Measurements from ENCODE around the gene PPP1R7.

PPP1R7 gene

DNA sequence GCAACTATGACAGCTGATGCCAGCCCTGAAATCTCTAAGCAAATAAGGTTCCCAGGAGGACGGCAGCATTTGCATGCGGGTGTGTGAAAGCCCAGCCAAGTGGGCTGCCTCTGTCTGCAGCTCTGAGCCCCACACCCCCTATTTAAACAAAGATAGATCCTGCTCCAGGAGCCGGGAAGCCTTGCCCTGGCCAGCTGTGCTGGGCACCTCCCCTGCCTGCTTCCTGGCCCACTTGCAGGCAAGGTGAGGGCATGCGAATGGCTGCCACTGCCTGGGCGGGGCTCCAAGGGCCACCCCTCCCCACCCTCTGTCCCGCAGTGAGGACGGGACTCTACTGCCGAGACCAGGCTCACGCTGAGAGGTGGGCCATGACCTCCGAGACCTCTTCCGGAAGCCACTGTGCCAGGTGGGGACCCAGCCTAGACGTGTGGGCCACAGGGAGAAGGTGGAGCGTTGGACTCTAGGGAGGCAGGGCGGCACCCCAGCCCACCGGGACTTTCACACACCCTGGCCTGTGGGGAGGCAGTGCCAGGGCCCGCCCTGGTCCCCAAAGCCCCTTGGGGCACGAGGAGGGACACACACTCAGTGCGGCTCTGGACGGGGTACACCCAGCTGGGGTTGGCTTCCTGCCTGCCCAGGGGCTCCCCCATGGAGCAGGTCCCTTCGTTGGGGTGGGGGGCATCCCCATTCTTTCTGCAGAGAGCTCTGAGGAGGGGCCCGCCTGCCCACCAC, 38.3 kb downstream of the PPP1R7 start, which contains the start of gene ANO7:
Gene ANO7 (plus strand): TSS at position 317 of the 732 bp plus-strand sequence. CDS start 1,387 bp downstream, outside the sequence.
- DNase-seq (ENCODE audit: low spot score) = no peak
- ChIA-PET POLR2A (ENCODE audit: low non-redundant PET) (no interaction called here), CTCF (interaction anchor here (0.7 kb wide), 2 partner anchors 34 to 744 kb away, joined by 3 to 4 read pairs; no protein-coding TSS in a partner anchor)
- TF ChIP-seq CTCF (conservative IDR thresholded peaks at IDR 0.05; ENCODE audit: low read depth) = no peak
- H3K27ac ChIP-seq = no peak within 1 kb of the TSS

- DNase-seq (ENCODE audit: low spot score) = no peak
- TF ChIP-seq CTCF (conservative IDR thresholded peaks at IDR 0.05; ENCODE audit: low read depth) = no peak
- CTCF ChIA-PET = interaction anchor here (0.6 to 0.7 kb wide), 3 partner anchors 35 to 346 kb away, joined by 3 to 5 read pairs (median 4); no protein-coding TSS in a partner anchor
- H3K27ac ChIP-seq = no peak overlapping the region
- POLR2A ChIA-PET (ENCODE audit: low non-redundant PET) = interaction anchor here (0.5 kb wide), 1 partner anchor 91 kb away, joined by 3 read pairs; no protein-coding TSS in a partner anchor
Measured at GRCh38 chr2:241189093-241189855, 39.0 kb downstream of the PPP1R7 start.

DNA sequence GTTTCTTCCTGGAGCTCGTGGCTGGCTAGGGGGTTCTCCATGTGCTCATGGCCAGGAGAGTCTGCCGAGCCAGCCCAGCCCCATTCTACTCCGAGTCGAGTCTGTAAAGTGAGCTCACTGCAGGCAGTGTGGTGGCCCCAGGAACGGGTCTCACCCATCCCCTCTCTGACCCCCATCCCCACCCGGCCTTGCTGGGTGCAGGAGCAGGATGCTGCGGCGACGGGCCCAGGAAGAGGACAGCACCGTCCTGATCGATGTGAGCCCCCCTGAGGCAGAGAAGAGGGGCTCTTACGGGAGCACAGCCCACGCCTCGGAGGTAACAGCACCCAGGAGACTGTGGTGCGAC, 39.6 kb downstream of the PPP1R7 start:
- no peak for DNase-seq (ENCODE audit: low spot score)
- no peak for TF ChIP-seq CTCF (conservative IDR thresholded peaks at IDR 0.05; ENCODE audit: low read depth)
- H3K27ac ChIP-seq = no peak overlapping the region
- ChIA-PET POLR2A (ENCODE audit: low non-redundant PET) (interaction anchor here (0.5 kb wide), 1 partner anchor 90 kb away, joined by 3 read pairs; no protein-coding TSS in a partner anchor), CTCF (interaction anchor here (0.6 kb wide), 2 partner anchors 194 to 346 kb away, joined by 3 to 5 read pairs; no protein-coding TSS in a partner anchor)

GRCh38 chr2:241190291-241190981, 40.2 kb downstream of the PPP1R7 start:
- DNase-seq (ENCODE audit: low spot score) = no peak
- ChIA-PET POLR2A (ENCODE audit: low non-redundant PET) (interaction anchor here (0.5 kb wide), 1 partner anchor 89 kb away, joined by 3 read pairs; no protein-coding TSS in a partner anchor), CTCF (no interaction called here)
- no peak for TF ChIP-seq CTCF (conservative IDR thresholded peaks at IDR 0.05; ENCODE audit: low read depth)
- no peak overlapping the region for H3K27ac ChIP-seq

GRCh38 chr2:241191081-241191480, 40.8 kb downstream of the PPP1R7 start:
- CTCF ChIA-PET = no interaction called here
- TF ChIP-seq CTCF (conservative IDR thresholded peaks at IDR 0.05; ENCODE audit: low read depth) = no peak
- no peak for DNase-seq (ENCODE audit: low spot score)
- no peak overlapping the region for H3K27ac ChIP-seq
- POLR2A ChIA-PET (ENCODE audit: low non-redundant PET) = no interaction called here

DNA sequence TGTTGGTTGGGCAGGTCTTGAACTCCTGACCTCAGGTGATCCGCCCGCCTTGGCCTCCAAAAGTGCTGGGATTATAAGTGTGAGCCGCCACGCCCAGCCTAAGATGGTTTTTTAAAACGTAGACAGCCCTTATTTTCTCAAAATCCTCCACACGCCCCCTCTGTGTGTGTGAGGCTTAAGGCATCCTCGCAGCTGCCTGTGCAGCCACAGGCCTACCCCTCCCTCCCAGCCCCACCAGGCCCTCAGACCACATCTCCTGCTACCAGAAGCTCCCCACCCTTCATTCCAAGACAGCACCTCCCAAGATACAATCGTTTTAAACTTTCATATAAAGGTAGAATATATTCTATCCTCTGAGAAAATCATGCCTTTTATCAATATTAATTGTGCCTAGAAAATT, 43.0 kb downstream of the PPP1R7 start:
- TF ChIP-seq CTCF (conservative IDR thresholded peaks at IDR 0.05; ENCODE audit: low read depth) = no peak
- CTCF ChIA-PET = interaction anchor here (0.6 kb wide), 1 partner anchor 280 kb away, joined by 5 read pairs; no protein-coding TSS in a partner anchor
- H3K27ac ChIP-seq = no peak overlapping the region
- no peak for DNase-seq (ENCODE audit: low spot score)
- POLR2A ChIA-PET (ENCODE audit: low non-redundant PET) = no interaction called here
